ENCODE data around the gene CDC42EP5. TPM values are rescaled to one million over a fixed set of nuclear protein-coding genes. Genes with fewer than 3 reads are reported as not detected.

Gene CDC42EP5
- polyA plus RNA-seq, 1 of the 3 experiments (the other 2 are of a cell fraction) = 13.5 TPM

GRCh38 chr19:54452626-54453025 lies 20.5 kb downstream of the CDC42EP5 start:
- no peak overlapping the region for H3K4me3 ChIP-seq (ENCODE audit: low read depth in 2 of 2, low read length in 1 of 2)
- no peaks in the 10 kb centered on the region for H3K9me2 ChIP-seq
- CTCF ChIA-PET = no interaction called here
- H3K27me3 ChIP-seq (ENCODE audit: insufficient read depth) = no peaks in the 10 kb centered on the region
- peaks cover 10 to 15% of the 10 kb centered on the region in 2 experiments; a peak in 2 of 4 replicates for H3K4me1 ChIP-seq (ENCODE audit: control insufficient read depth in 1 of 2, insufficient read depth in 2 of 2, low read depth in 1 of 2, low read length in 1 of 2)
- H3K79me2 ChIP-seq (ENCODE audit: insufficient read depth) = peaks cover 69% of the 10 kb centered on the region
- no peaks in the 10 kb centered on the region for H3F3A ChIP-seq (replicated peaks; ENCODE audit: insufficient read depth)
- H2AFZ ChIP-seq (ENCODE audit: low read depth) = no peak overlapping the region
- no peak overlapping the region for H3K27ac ChIP-seq (ENCODE audit: low read depth in 2 of 2, low read length in 1 of 2)
- DNase-seq = no peak
- POLR2A ChIA-PET = no interaction called here
- no peak overlapping the region for H3K9ac ChIP-seq
- H4K20me1 ChIP-seq (ENCODE audit: insufficient read depth) = peaks cover 63% of the 10 kb centered on the region
- no peaks in the 10 kb centered on the region for H3K9me3 ChIP-seq
- H3K4me2 ChIP-seq = no peak overlapping the region
- H3K36me3 ChIP-seq (replicated peaks in 1 of 2; ENCODE audit: control insufficient read depth in 1 of 2, insufficient read depth in 2 of 2, low read length in 1 of 2) = peaks cover 42 to 59% of the 10 kb centered on the region in 2 experiments
- TF ChIP-seq PBX3 (IDR thresholded peaks at IDR 0.05) = no peak
- WGBS (ENCODE audit: low lambda C conversion rate) = 93% methylated on average over 10 of the region's 11 CpGs

GRCh38 chr19:54451997-54452396 lies 21.1 kb downstream of the CDC42EP5 start:
- H3K27me3 ChIP-seq (ENCODE audit: insufficient read depth) = no peaks in the 10 kb centered on the region
- TF ChIP-seq ELF1 (IDR thresholded peaks at IDR 0.05) (no peak), GATA2 (CRISPR knock-in tag; IDR thresholded peaks at IDR 0.05) (no peak), RXRA (IDR thresholded peaks at IDR 0.05; ENCODE audit: borderline replicate concordance, low read depth) (no peak), JUND (IDR thresholded peaks at IDR 0.05) (no peak), RCOR1 (IDR thresholded peaks at IDR 0.05; ENCODE audit: low read length) (no peak), SMC3 (IDR thresholded peaks at IDR 0.05; ENCODE audit: low read depth, low read length) (no peak), NFIC (IDR thresholded peaks at IDR 0.05; ENCODE audit: borderline replicate concordance) (no peak), NRF1 (IDR thresholded peaks at IDR 0.05; ENCODE audit: low read depth, low read length) (no peak), EP300 (IDR thresholded peaks at IDR 0.05; ENCODE audit: borderline replicate concordance in 1 of 2, low read depth in 1 of 2, low read length in 1 of 2) (no peak), MAX (IDR thresholded peaks at IDR 0.05; ENCODE audit: low read depth) (no peak)
- POLR2A ChIA-PET = no interaction called here
- H3K4me2 ChIP-seq = no peak overlapping the region
- DNase-seq = no peak
- no peak overlapping the region for H3K9ac ChIP-seq
- H3K36me3 ChIP-seq (replicated peaks in 1 of 2; ENCODE audit: control insufficient read depth in 1 of 2, insufficient read depth in 2 of 2, low read length in 1 of 2) = peaks cover 38 to 59% of the 10 kb centered on the region in 2 experiments
- WGBS (ENCODE audit: low lambda C conversion rate) = 95% methylated on average over 11 of the region's 11 CpGs
- H3K79me2 ChIP-seq (ENCODE audit: insufficient read depth) = peaks cover 75% of the 10 kb centered on the region
- CTCF ChIA-PET = interaction anchor here (1.2 kb wide), 1 partner anchor 9 kb away, joined by 3 read pairs; no protein-coding TSS in a partner anchor
- H3K9me3 ChIP-seq = no peaks in the 10 kb centered on the region
- no peak overlapping the region for H3K27ac ChIP-seq (ENCODE audit: low read depth in 2 of 2, low read length in 1 of 2)
- H3K4me3 ChIP-seq (ENCODE audit: low read depth in 2 of 2, low read length in 1 of 2) = no peak overlapping the region
- H3K9me2 ChIP-seq = no peaks in the 10 kb centered on the region
- peaks cover 61% of the 10 kb centered on the region for H4K20me1 ChIP-seq (ENCODE audit: insufficient read depth)
- no peak overlapping the region for H2AFZ ChIP-seq (ENCODE audit: low read depth)
- H3F3A ChIP-seq (replicated peaks; ENCODE audit: insufficient read depth) = no peaks in the 10 kb centered on the region
- peaks cover 14 to 17% of the 10 kb centered on the region in 2 experiments; a peak in 2 of 4 replicates for H3K4me1 ChIP-seq (ENCODE audit: control insufficient read depth in 1 of 2, insufficient read depth in 2 of 2, low read depth in 1 of 2, low read length in 1 of 2)

- Histone ChIP-seq H3K4me2 (peak overlapping the region; percentile 100), H3K27ac (ENCODE audit: low read depth in 2 of 2, low read length in 1 of 2) (no peak overlapping the region), H3K4me3 (ENCODE audit: low read depth in 2 of 2, low read length in 1 of 2) (no peak overlapping the region), H4K20me1 (ENCODE audit: insufficient read depth) (peaks cover 61% of the 10 kb centered on the region), H3K36me3 (replicated peaks in 1 of 2; ENCODE audit: control insufficient read depth in 1 of 2, insufficient read depth in 2 of 2, low read length in 1 of 2) (peaks cover 38 to 53% of the 10 kb centered on the region in 2 experiments), H3K9me2 (no peaks in the 10 kb centered on the region), H3F3A (replicated peaks; ENCODE audit: insufficient read depth) (no peaks in the 10 kb centered on the region), H3K4me1 (ENCODE audit: control insufficient read depth in 1 of 2, insufficient read depth in 2 of 2, low read depth in 1 of 2, low read length in 1 of 2) (peaks cover 14 to 17% of the 10 kb centered on the region in 2 experiments; a peak in 2 of 4 replicates), H3K9me3 (no peaks in the 10 kb centered on the region), H3K79me2 (ENCODE audit: insufficient read depth) (peaks cover 79% of the 10 kb centered on the region), H3K9ac (peak overlapping the region; percentile 98), H2AFZ (ENCODE audit: low read depth) (no peak overlapping the region), H3K27me3 (ENCODE audit: insufficient read depth) (no peaks in the 10 kb centered on the region)
- 81% methylated on average over 9 of the region's 9 CpGs for WGBS (ENCODE audit: low lambda C conversion rate)
- ChIA-PET POLR2A (no interaction called here), CTCF (interaction anchor here (1.2 to 1.8 kb wide), 3 partner anchors 9 to 29 kb away, joined by 3 to 6 read pairs (median 3); no protein-coding TSS in a partner anchor)
- TF ChIP-seq RXRA (IDR thresholded peaks at IDR 0.05; ENCODE audit: borderline replicate concordance, low read depth) (no peak), CTCF (IDR thresholded peaks at IDR 0.05) (no peak), RFX5 (IDR thresholded peaks at IDR 0.05; ENCODE audit: low read length) (no peak), FOXM1 (IDR thresholded peaks at IDR 0.05; ENCODE audit: low read depth) (no peak)
- no peak for DNase-seq
Measured at GRCh38 chr19:54451331-54451871, 21.7 kb downstream of the CDC42EP5 start.
